NCI-H1417 treated with DMSO at 0.1 percent for 48 hours (cell line): ENCODE results near the gene TPK1.
"Not testable (repeated sequence)": the region's sequence is repeated elsewhere in the genome, so short reads cannot be mapped to it uniquely, and the experiment has no call there.

Experiments used
- DNase-seq: peaks from one replicate; lab custom pipeline; 2025; lab: John Stamatoyannopoulos, UW

Gene TPK1

GRCh38 chr7:144777005-144777839 lies 58.6 kb downstream of the TPK1 start:
- no peak for DNase-seq

GRCh38 chr7:144776447-144776846 lies 59.4 kb downstream of the TPK1 start:
- no peak for DNase-seq

GRCh38 chr7:144775749-144776148 lies 60.1 kb downstream of the TPK1 start:
- DNase-seq: no peak

- no peak for DNase-seq
Measured at GRCh38 chr7:144771927-144772326, 63.9 kb downstream of the TPK1 start.

GRCh38 chr7:144771174-144771573 lies 64.7 kb downstream of the TPK1 start:
- no peak for DNase-seq

- DNase-seq: no peak
Measured at GRCh38 chr7:144769352-144769751, 66.5 kb downstream of the TPK1 start.

GRCh38 chr7:144768633-144769032 lies 67.2 kb downstream of the TPK1 start:
- no peak for DNase-seq

- DNase-seq: no peak
Measured at GRCh38 chr7:144763291-144763690, 72.6 kb downstream of the TPK1 start.

GRCh38 chr7:144762853-144763252 lies 73.0 kb downstream of the TPK1 start:
- no peak for DNase-seq

GRCh38 chr7:144761493-144761892 lies 74.4 kb downstream of the TPK1 start:
- DNase-seq: no peak

GRCh38 chr7:144759653-144760052 lies 76.2 kb downstream of the TPK1 start:
- no peak for DNase-seq

- DNase-seq: no peak
Measured at GRCh38 chr7:144747936-144748335, 87.9 kb downstream of the TPK1 start.

- no peak for DNase-seq
Measured at GRCh38 chr7:144738708-144739314, 97.0 kb downstream of the TPK1 start.

GRCh38 chr7:144738146-144738545 lies 97.7 kb downstream of the TPK1 start:
- no peak for DNase-seq

GRCh38 chr7:144736880-144737493 lies 98.9 kb downstream of the TPK1 start:
- DNase-seq: no peak

GRCh38 chr7:144735505-144736276 lies 100.2 kb downstream of the TPK1 start:
- DNase-seq: no peak

- DNase-seq: no peak
Measured at GRCh38 chr7:144731661-144732351, 104.0 kb downstream of the TPK1 start.

GRCh38 chr7:144730224-144730623 lies 105.6 kb downstream of the TPK1 start:
- no peak for DNase-seq

GRCh38 chr7:144729226-144729625 lies 106.6 kb downstream of the TPK1 start:
- no peak for DNase-seq

- no peak for DNase-seq
Measured at GRCh38 chr7:144728551-144728950, 107.3 kb downstream of the TPK1 start.

GRCh38 chr7:144726840-144727239 lies 109.0 kb downstream of the TPK1 start:
- not testable (repeated sequence) for DNase-seq

- no peak for DNase-seq
Measured at GRCh38 chr7:144725070-144725469, 110.8 kb downstream of the TPK1 start.
